SU-DHL-6 (cell line): ENCODE measurements around the gene PPM1H.

Experiments
- H2AFZ ChIP-seq: fragments of 200-600 bp; sonication (generic); 2 replicates; pipeline ENCODE4 v1.6.1; 2014; ENCODE audit warnings: low read depth, mild to moderate bottlenecking, moderate library complexity, mixed read lengths, antibody characterized with exemption, low read length; ENCODE audit not compliant: severe bottlenecking
- H3F3A ChIP-seq: fragments of 200-600 bp; shearing (Covaris generic); 2 replicates; pipeline ENCODE4 v1.6.0; 2016; ENCODE audit warnings: antibody characterized with exemption, mild to moderate bottlenecking; ENCODE audit not compliant: insufficient read depth
- H3K27ac ChIP-seq: fragments of 200-600 bp; sonication (generic); 2 replicates; pipeline ENCODE4 v1.5.1; 2016; ENCODE audit warnings: low read depth, mild to moderate bottlenecking, low read length, moderate library complexity, mixed read lengths
- H3K27me3 ChIP-seq: fragments of 200-600 bp; sonication (generic), shearing (Covaris generic); 2 replicates; pipeline ENCODE4 v1.6.0; 2014; ENCODE audit warnings: mild to moderate bottlenecking, low read length
- H3K36me3 ChIP-seq: fragments of 200-600 bp; sonication (generic); 2 replicates; pipeline ENCODE4 v1.6.1; 2014; ENCODE audit warnings: mild to moderate bottlenecking, low read length, mixed read lengths
- H3K4me2 ChIP-seq: fragments of 300-600, 200-600 bp; shearing (Covaris generic), sonication (generic); 2 replicates; pipeline ENCODE4 v1.6.0; 2014; ENCODE audit warnings: low read length, low read depth, mild to moderate bottlenecking; ENCODE audit not compliant: poor library complexity, severe bottlenecking
- H3K4me3 ChIP-seq: fragments of 200-600 bp; sonication (generic); 2 replicates; pipeline ENCODE4 v1.5.1; 2014; ENCODE audit warnings: antibody characterized with exemption, low read length, mild to moderate bottlenecking, mixed read lengths; ENCODE audit not compliant: insufficient read depth, poor library complexity, severe bottlenecking
- H3K79me2 ChIP-seq: fragments of 200-600 bp; sonication (generic); 2 replicates; pipeline ENCODE4 v1.6.1; 2014; ENCODE audit warnings: mild to moderate bottlenecking, low read length, moderate library complexity; ENCODE audit not compliant: insufficient read depth
- H3K9ac ChIP-seq: fragments of 200-600 bp; sonication (generic); 2 replicates; pipeline ENCODE4 v1.7.0; 2014; ENCODE audit warnings: mild to moderate bottlenecking, low read length
- H3K9me2 ChIP-seq: fragments of 200-600 bp; sonication (generic); replicated peaks from 2 replicates; pipeline ENCODE4 v1.6.1; 2014; ENCODE audit warnings: low read length; ENCODE audit not compliant: insufficient read depth
- H3K9me3 ChIP-seq: fragments of 200-600 bp; sonication (generic); 2 replicates; pipeline ENCODE4 v1.6.1; 2014; ENCODE audit warnings: low read length, mixed read lengths; ENCODE audit not compliant: insufficient read depth
- H4K20me1 ChIP-seq: fragments of 200-600 bp; sonication (generic); 2 replicates; pipeline ENCODE4 v1.6.1; 2014; ENCODE audit warnings: low read depth, mild to moderate bottlenecking, antibody characterized with exemption, low read length, moderate library complexity, mixed read lengths
- CTCF ChIP-seq: fragments of 200-600 bp; sonication (generic); IDR thresholded peaks from one replicate; pipeline ENCODE4 v1.5.1; 2017; ENCODE audit warnings: antibody characterized with exemption, mild to moderate bottlenecking, low read length, moderate library complexity; ENCODE audit not compliant: insufficient read depth, poor library complexity, severe bottlenecking
- EZH2phosphoT487 ChIP-seq: fragments of 200-600 bp; sonication (generic), shearing (Covaris generic); conservative IDR thresholded peaks from 2 replicates; pipeline ENCODE4 v1.6.1; 2018; ENCODE audit warnings: mild to moderate bottlenecking, antibody characterized with exemption, low read length, moderate library complexity, mixed read lengths

Gene PPM1H

GRCh38 chr12:62613081-62613480 lies 321.9 kb downstream of the PPM1H start:
- Histone ChIP-seq H3K27ac (no peak overlapping the region), H4K20me1 (no peaks in the 10 kb centered on the region), H2AFZ (no peak overlapping the region), H3F3A (no peaks in the 10 kb centered on the region), H3K9me3 (no peaks in the 10 kb centered on the region), H3K9me2 (no peaks in the 10 kb centered on the region), H3K4me2 (no peak overlapping the region), H3K79me2 (no peaks in the 10 kb centered on the region), H3K36me3 (no peaks in the 10 kb centered on the region), H3K9ac (no peak overlapping the region), H3K27me3 (no peaks in the 10 kb centered on the region), H3K4me3 (no peak overlapping the region)
- TF ChIP-seq EZH2phosphoT487 (no peak), CTCF (no peak)

GRCh38 chr12:62606654-62607053 lies 328.3 kb downstream of the PPM1H start:
- Histone ChIP-seq H3K4me3 (no peak overlapping the region), H2AFZ (no peak overlapping the region), H3F3A (peaks cover 22% of the 10 kb centered on the region), H4K20me1 (peaks cover 5% of the 10 kb centered on the region; the same call in 1 of the 2 replicates), H3K4me2 (no peak overlapping the region), H3K9me2 (no peaks in the 10 kb centered on the region), H3K27me3 (no peaks in the 10 kb centered on the region), H3K36me3 (no peaks in the 10 kb centered on the region), H3K9me3 (no peaks in the 10 kb centered on the region), H3K27ac (no peak overlapping the region), H3K79me2 (peaks cover 25% of the 10 kb centered on the region; the same call in 1 of the 2 replicates), H3K9ac (no peak overlapping the region)
- TF ChIP-seq EZH2phosphoT487 (no peak), CTCF (no peak)

GRCh38 chr12:62605981-62606380 lies 329.0 kb downstream of the PPM1H start:
- H2AFZ ChIP-seq = no peak overlapping the region
- H3F3A ChIP-seq = peaks cover 28% of the 10 kb centered on the region
- peaks cover 25% of the 10 kb centered on the region; the same call in 1 of the 2 replicates for H3K79me2 ChIP-seq
- H3K27me3 ChIP-seq = no peaks in the 10 kb centered on the region
- no peak overlapping the region for H3K9ac ChIP-seq
- no peak overlapping the region for H3K4me3 ChIP-seq
- no peaks in the 10 kb centered on the region for H3K9me2 ChIP-seq
- no peak overlapping the region for H3K27ac ChIP-seq
- H3K9me3 ChIP-seq = no peaks in the 10 kb centered on the region
- no peak for TF ChIP-seq CTCF
- no peak for TF ChIP-seq EZH2phosphoT487
- H4K20me1 ChIP-seq = peaks cover 5% of the 10 kb centered on the region; the same call in 1 of the 2 replicates
- no peak overlapping the region for H3K4me2 ChIP-seq
- H3K36me3 ChIP-seq = no peaks in the 10 kb centered on the region
